Stimulated activated CD8-positive, alpha-beta memory T cell treated with anti-CD3 and anti-CD28 coated beads, Interleukin-4, amount 100 ng/mL, for 1 hour (primary cell): ENCODE data around the gene TTC7B.

Experiments used
- DNase-seq, 2 donors: peaks; one replicate each; pipeline ENCODE4 v3.0.0-alpha.2; 2020; ENCODE audit warnings: low read depth in 2 of 2, low spot score in 1 of 2

Gene TTC7B

GRCh38 chr14:90676356-90676755 is 139.9 kb downstream of the TTC7B start:
- no peak for DNase-seq

- DNase-seq = no peak
Observed at GRCh38 chr14:90675399-90675798, 140.8 kb downstream of the TTC7B start.

DNA sequence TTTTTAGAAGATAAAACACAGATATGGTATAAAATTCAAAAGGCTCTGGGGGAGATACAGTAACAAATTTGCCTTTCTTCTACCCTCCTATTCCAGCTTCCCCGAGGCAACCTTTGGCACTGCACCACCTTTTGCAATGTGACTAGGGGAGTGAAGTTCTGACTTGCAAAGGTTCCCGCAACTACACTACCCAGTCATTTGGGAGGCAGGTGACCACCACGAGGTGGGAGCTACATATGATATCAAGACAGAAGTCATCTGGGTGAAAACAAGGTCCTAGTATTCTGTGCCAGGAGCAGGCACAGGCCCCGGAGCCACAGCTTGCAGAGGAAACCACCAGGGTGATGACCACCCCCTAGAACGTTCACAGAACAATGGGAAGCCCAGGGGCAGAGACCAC is 141.5 kb downstream of the TTC7B start:
- DNase-seq = no peak

GRCh38 chr14:90674043-90674670 is 142.1 kb downstream of the TTC7B start:
- DNase-seq = no peak

GRCh38 chr14:90671382-90672234 is 144.6 kb downstream of the TTC7B start:
- no peak for DNase-seq

DNA sequence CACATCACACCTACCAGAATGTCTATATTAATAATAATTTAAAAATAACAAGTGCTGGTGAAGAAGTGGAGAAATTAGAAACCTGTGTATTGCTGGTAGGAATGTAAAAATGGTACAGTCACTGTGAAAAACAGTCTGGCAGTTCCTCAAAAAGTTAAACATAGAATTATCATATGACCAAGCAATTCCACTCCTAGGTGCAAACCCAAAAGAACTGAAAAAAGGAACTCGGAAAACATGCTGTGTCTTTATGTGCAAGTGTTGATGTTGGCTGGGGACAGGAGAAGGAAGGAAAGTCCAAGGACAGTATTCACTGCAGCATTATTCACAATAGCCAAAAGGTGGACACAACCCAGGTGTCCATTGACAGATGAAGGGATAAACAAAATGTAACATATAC is 146.5 kb downstream of the TTC7B start:
- DNase-seq = no peak

DNA sequence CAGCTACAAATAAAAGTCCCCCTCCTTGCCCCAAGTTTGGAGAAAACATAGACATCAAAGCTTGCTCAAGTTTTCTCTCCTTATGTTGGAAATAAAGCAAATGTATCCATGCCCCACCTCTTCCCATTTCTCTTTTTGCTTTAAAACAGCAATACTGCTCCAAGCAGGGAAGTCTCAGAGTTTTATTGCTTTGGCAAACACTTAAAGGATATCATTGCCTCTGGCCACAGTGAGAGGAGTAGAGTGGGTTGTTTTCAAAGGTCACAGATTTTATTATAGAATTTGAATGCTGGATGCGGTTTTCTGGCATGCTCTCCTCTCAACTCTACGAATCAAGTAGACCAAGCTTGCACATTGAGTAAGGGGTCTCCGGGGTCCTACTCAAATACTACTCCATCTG is 149.7 kb downstream of the TTC7B start:
- DNase-seq = no peak

- no peak for DNase-seq
Observed at GRCh38 chr14:90665321-90666000, 150.8 kb downstream of the TTC7B start.

- no peak for DNase-seq
Observed at GRCh38 chr14:90664911-90665310, 151.3 kb downstream of the TTC7B start.

- DNase-seq = no peak
Observed at GRCh38 chr14:90663680-90664079, 152.6 kb downstream of the TTC7B start.

DNA sequence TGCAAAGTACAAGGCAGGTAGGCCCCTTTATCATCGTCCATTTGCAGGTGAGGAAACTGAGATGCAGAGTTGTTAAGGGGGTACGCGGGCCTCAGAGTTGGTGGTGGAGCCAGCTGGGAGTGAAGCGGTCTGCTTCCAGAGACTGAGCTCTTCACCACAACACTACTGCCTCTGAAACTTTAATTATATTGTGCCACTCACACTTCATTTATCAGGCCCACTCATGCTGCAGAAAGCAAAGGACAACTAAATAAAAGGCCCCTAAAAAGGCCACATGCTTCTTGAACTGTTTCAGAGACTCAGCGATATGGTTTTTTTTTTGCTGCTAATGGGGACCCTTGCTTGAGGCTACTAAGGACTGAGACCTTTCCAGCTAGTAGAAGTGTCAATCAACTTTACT is 153.1 kb downstream of the TTC7B start:
- DNase-seq = no peak

DNA sequence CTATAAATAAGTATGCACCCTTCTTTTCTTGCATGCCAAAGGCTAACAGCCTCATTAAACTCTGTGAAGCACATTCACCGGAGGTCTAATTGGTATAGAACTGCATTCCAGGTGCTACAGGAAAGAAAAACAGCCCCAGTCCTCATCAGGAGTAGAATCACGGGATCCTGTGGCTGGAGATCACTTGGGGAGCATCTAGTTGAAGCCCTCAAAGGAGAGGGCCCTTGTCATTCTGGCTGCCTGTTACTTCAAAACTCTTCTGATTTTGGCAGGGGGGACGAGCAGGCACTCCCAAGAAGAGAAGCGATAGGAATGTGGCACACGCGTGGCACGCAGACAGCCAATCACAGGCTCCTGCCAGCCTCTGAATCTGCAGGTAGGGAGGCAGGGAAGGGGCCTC is 154.4 kb downstream of the TTC7B start:
- no peak for DNase-seq

DNA sequence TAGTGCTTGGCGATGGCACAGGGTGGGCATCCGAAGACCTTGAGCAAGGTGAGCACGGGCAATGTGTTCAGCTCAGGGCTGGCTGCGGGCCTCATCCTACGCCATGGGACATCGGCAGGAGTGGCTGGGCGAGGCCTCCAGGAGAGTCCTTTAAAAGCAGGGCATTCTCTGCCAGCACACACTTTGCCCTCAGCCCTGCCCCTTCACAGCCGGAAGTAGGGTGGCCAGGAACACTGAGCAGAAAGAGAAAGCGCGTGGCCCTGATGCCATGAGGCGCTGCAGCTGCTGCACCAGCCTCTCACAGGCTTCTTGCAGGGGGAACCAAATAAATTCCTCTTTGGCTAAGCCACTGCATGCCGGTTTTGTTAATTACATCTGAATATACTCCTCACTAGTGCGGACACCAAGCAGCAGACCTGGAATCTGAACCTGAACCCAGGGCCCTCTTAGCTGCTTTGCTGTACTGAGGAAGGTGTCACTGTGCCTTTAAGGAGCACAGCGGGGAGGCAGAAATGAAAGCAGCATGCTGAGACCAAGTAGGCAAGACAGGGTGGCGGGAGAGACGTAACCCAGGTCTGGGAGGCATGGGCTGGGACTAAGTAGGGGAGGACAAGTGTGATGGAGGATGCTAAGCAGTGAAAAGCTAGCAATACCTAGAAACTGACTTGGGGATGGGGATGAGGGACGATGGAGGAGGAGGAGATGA is 155.2 kb downstream of the TTC7B start:
- no peak for DNase-seq

DNA sequence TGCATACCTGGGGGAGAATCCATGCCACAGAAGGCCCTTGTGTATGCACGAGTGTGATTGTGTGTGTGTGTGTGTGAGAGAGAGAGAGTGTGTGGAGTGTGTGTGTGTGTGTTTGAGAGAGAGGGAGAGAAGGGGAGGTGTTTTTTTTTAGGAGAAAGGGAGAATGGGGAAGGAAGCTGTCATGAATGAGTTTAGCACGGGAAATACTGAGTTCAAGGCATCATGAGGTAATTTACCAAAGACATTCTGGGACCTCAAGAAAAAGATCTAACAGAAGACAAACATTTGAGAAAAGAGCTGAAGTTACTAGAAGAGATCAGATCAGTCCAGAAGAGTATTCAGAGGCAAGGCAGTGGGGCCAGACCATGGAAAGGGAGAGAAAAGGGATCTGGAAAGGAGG is 157.1 kb downstream of the TTC7B start:
- no peak for DNase-seq

DNA sequence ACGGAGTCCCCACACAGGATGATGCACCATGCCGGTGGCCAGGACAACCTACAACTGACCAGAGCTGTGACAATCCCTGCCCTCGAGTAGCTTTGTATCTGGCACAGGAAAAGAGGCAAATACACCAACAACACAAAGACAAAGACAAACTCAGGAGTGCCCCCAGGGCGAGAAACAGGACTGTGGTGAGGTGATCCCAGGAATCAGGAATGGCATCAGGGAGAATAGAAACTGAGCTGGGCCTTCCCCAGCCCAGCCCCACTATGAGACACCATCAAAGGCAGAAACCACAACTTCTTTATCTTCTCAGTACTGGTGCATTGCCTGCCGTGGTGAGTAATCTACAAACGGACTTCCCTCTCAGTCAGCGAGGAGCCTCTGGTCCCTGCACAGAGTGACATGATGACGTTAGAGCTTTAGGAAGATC is 157.7 kb downstream of the TTC7B start:
- DNase-seq = no peak

DNA sequence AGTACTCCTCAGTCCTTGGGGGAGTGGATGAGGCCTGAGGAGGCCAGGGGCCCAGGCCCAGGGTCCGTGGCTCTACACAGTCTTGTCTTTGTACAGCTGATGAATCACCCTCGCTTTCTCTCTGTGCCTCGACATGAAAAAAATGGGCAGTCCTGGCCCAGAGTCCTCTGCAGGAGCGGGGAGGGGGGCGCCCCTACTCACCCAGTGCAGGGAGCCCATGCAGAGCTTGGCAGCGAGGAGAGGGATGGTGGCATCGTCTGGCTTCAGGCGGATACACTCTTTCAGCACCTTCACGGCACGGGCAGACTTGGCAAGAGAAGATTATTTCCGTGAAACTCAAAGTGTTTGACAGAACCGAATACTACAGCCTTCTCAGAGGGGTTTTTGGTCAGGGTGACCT is 159.3 kb downstream of the TTC7B start:
- DNase-seq = no peak

GRCh38 chr14:90655829-90656228 is 160.4 kb downstream of the TTC7B start:
- no peak for DNase-seq

DNA sequence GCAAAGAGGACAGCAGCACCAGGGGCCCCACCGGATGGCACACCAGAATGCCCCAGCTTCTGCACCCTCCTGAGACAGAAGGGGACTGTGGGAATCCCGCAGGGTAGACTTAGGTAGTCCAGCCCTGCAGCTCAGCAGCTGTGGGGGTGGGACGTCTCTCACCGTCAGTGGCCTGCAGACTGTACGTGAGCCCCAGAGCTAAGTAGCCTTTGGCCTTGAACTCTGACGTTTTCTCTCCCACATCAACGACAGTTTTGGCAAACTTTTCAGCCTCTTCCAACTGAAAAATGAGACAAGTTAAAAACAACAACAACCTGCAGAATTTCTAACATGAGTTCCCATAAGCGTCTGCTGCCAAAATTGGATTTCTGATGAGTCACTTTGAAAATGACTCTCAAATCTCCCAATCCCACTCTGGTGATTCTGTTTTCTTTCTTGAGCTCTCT is 161.4 kb downstream of the TTC7B start:
- DNase-seq = no peak

DNA sequence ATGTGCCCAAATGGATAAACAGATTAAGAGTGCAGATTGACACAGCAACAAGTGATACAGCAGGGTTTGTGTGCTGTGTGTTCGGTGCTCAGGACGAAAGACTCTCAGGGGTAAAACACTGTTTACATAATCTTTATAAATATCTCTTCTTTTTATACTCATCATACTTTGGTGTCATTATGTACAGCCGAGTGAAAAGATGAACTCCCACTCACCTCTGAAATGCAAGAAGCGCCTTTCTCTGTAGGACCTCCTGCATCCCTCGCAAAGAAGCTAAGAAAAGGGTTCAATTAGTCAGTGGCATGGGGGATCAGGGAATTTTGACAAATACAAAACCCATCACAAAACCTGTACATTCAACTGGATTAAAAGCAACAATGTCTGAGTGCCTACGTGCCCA is 163.6 kb downstream of the TTC7B start:
- no peak for DNase-seq

DNA sequence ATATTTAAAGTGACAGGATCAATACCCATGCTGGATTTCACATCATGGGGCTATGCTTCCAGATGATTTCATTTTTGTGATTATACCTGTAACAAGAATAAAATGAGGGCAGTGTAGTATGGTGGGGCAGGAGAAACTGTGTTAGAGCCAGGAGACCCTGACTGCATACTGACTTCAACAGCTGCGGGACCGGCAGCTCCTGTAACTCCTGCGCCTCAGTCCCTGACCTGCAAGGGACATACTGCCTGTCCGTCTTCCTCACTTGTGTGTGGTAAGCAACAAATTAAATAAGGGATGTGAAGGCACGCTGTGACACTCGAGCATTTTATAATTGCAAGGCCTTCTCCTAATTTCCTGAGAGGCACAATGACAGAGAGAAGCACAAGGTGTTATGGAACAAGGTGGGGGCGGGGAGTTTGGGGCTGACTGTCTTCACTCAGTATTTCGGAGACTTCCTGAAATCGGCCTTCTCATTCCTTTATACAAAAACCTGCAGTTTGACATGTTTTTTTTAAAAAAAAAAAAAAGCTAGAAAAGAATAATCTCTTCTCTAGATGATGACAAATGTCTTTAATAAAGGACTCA is 164.2 kb downstream of the TTC7B start:
- DNase-seq = no peak

DNA sequence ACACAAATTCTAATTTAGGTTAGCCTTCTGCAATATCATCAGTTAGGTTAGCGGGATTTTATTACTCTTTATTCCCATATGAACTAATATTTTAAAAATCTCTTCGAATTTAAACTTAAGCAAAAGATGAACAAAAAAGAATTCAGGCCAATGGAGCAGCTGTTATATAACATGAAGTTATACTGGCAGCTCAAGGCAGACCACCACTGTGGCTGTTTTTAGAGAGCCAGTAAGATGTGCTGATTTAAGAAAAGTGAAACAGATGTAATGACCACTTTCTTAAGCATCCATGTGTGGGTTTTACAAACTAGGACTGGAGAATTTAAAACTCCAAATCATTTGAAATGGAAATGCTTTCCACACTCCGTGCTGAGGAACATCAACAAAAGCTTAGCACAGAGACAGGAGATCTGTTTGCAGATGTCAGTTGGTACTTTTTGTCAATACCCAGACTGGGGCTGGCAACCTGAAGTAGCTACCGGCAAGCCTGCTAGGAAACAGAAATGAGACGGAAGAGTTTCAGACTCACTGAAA is 164.9 kb downstream of the TTC7B start:
- DNase-seq = no peak
